Left renal cortex interstitium (tissue), 4 donors: Measurements from ENCODE around the gene HSPG2. TPM values are rescaled to one million over a fixed set of nuclear protein-coding genes. Genes with fewer than 3 reads are reported as not detected.
"Not testable (repeated sequence)": the region's sequence is repeated elsewhere in the genome, so short reads cannot be mapped to it uniquely, and the experiment has no call there.

Experiments
- DNase-seq, 4 donors: peaks; one replicate each; pipeline ENCODE4 v3.0.0-alpha.2; 2013; ENCODE audit warnings: low read depth in 4 of 4, low spot score in 2 of 4, missing footprints in 1 of 4
- polyA plus RNA-seq, 4 donors: library from polyadenylated mRNA; unstranded; fragments of 120-200 nt; gene quantifications; one replicate each; pipeline ENCODE4 v1.2.1, GENCODE V29; 2013; ENCODE audit not compliant: insufficient read length in 4 of 4

The HSPG2 gene
- polyA plus RNA-seq, 4 donors, result 114 to 185 (median 161) TPM

GRCh38 chr1:21935393-21935804, 1.7 kb downstream of the HSPG2 start:
- DNase-seq, result no peak

GRCh38 chr1:21933397-21934248, 3.5 kb downstream of the HSPG2 start:
- DNase-seq, result no peak

- no peak for DNase-seq
Measured at GRCh38 chr1:21932127-21932526, 5.0 kb downstream of the HSPG2 start.

GRCh38 chr1:21931171-21932093, 5.7 kb downstream of the HSPG2 start:
- DNase-seq, result no peak

- no peak for DNase-seq
Measured at GRCh38 chr1:21930629-21931170, 6.4 kb downstream of the HSPG2 start.

GRCh38 chr1:21930080-21930571, 7.0 kb downstream of the HSPG2 start:
- DNase-seq, result no peak

- DNase-seq, result no peak
Measured at GRCh38 chr1:21927533-21928237, 9.4 kb downstream of the HSPG2 start.

GRCh38 chr1:21926814-21927532, 10.1 kb downstream of the HSPG2 start:
- no peak for DNase-seq

- no peak for DNase-seq
Measured at GRCh38 chr1:21926065-21926464, 11.0 kb downstream of the HSPG2 start.

- DNase-seq, result no peak
Measured at GRCh38 chr1:21925334-21925940, 11.7 kb downstream of the HSPG2 start.

GRCh38 chr1:21924503-21925005, 12.6 kb downstream of the HSPG2 start:
- no peak for DNase-seq

- peak in 2 of 4 donors; percentile 58 to 66 for DNase-seq
Measured at GRCh38 chr1:21922090-21923013, 14.8 kb downstream of the HSPG2 start.

- DNase-seq, result peak in 1 of 4 donors; percentile 82
Measured at GRCh38 chr1:21921100-21921875, 15.8 kb downstream of the HSPG2 start.

- DNase-seq, result no peak
Measured at GRCh38 chr1:21919520-21919919, 17.6 kb downstream of the HSPG2 start.

- not testable (repeated sequence) for DNase-seq
Measured at GRCh38 chr1:21917239-21917631, 19.9 kb downstream of the HSPG2 start.

- no peak for DNase-seq
Measured at GRCh38 chr1:21916447-21917238, 20.5 kb downstream of the HSPG2 start.
